HT-29 (cell line): ENCODE results near the gene LTB4R. TPM values are rescaled to one million over a fixed set of nuclear protein-coding genes. Genes with fewer than 3 reads are reported as not detected.
A peak's percentile ranks its signal among the peaks of the same experiment; 100 is the strongest.

ENCODE experiments used
- DNase-seq: peaks from one replicate; pipeline ENCODE4 v3.0.0-alpha.2; 2015; ENCODE audit warnings: low spot score
- total RNA-seq: library from RNA; depleted of rRNA; stranded (reverse); fragments of >200 nt; shearing (Covaris generic); gene quantifications from 2 replicates; pipeline ENCODE4 v1.2.3, GENCODE V29; 2014; rRNA removed

Gene LTB4R
- total RNA-seq = 9.8 and 10.6 TPM in 2 replicates

- DNase-seq = peak; percentile 41
These were observed at the start of gene LTB4R for GRCh38 chr14:24310646-24311604. Gene LTB4R, plus strand, starts transcription at chr14:24311502. Its CDS starts 4,150 bp downstream, at chr14:24315652.

- DNase-seq = no peak
These were observed 49.4 kb upstream of the LTB4R start for GRCh38 chr14:24261969-24262327.

GRCh38 chr14:24262821-24263733, 48.2 kb upstream of the LTB4R start, which contains the start of gene TGM1:
Gene TGM1, minus strand, starts transcription at chr14:24263177. Its CDS starts 825 bp downstream, at chr14:24262352.
- no peak for DNase-seq

GRCh38 chr14:24263848-24264247, 47.5 kb upstream of the LTB4R start:
- no peak for DNase-seq

GRCh38 chr14:24264298-24264697, 47.0 kb upstream of the LTB4R start:
- DNase-seq = no peak

- DNase-seq = no peak
These were observed 44.7 kb upstream of the LTB4R start for GRCh38 chr14:24266344-24267244.

- DNase-seq = no peak
These were observed 43.8 kb upstream of the LTB4R start for GRCh38 chr14:24267516-24267915.

GRCh38 chr14:24268225-24268624, 43.1 kb upstream of the LTB4R start:
- no peak for DNase-seq

GRCh38 chr14:24269368-24269767, 41.9 kb upstream of the LTB4R start:
- DNase-seq = no peak

GRCh38 chr14:24269910-24270536, 41.3 kb upstream of the LTB4R start:
- no peak for DNase-seq

- DNase-seq = no peak
These were observed 40.7 kb upstream of the LTB4R start for GRCh38 chr14:24270537-24271133.

- DNase-seq = peak; percentile 82
These were observed 40.0 kb upstream of the LTB4R start, which contains the start of gene RABGGTA for GRCh38 chr14:24271134-24271833. Gene RABGGTA, minus strand, starts transcription at chr14:24271597. Its CDS starts 482 bp downstream, at chr14:24271115.

- DNase-seq = no peak
These were observed 39.5 kb upstream of the LTB4R start for GRCh38 chr14:24271834-24272263.

GRCh38 chr14:24272467-24272866, 38.8 kb upstream of the LTB4R start:
- no peak for DNase-seq

GRCh38 chr14:24273422-24273998, 37.8 kb upstream of the LTB4R start:
- DNase-seq = no peak

- no peak for DNase-seq
These were observed 37.2 kb upstream of the LTB4R start for GRCh38 chr14:24274101-24274543.

GRCh38 chr14:24277071-24277470, 34.2 kb upstream of the LTB4R start:
- DNase-seq = no peak

- DNase-seq = no peak
These were observed 33.5 kb upstream of the LTB4R start for GRCh38 chr14:24277606-24278321.
